ENCODE results near the gene EPYC. TPM values are rescaled to one million over a fixed set of nuclear protein-coding genes. Genes with fewer than 3 reads are reported as not detected.

Gene EPYC
- total RNA-seq, 1 experiment from 2014 or later = not detected

GRCh38 chr12:91023326-91024004 lies 18.7 kb upstream of the EPYC start:
- H3K36me3 Mint-ChIP-seq (ENCODE audit: insufficient read depth, unreplicated experiment) = peaks cover 5% of the 10 kb centered on the region
- H3K4me1 Mint-ChIP-seq (ENCODE audit: insufficient read depth, unreplicated experiment) = no peaks in the 10 kb centered on the region
- H3K27ac Mint-ChIP-seq (ENCODE audit: low read depth, unreplicated experiment) = no peak overlapping the region
- intact Hi-C loops (cut with micrococcal nuclease) = no loop called here
- peak; percentile 43 for DNase-seq (ENCODE audit: unreplicated experiment)
- H3K27me3 Mint-ChIP-seq (ENCODE audit: insufficient read depth, unreplicated experiment) = peaks cover 51% of the 10 kb centered on the region
- no peak for TF ChIP-seq CTCF (IDR thresholded peaks at IDR 0.05; ENCODE audit: unreplicated experiment)
- ChIA-PET POLR2A (interaction anchor here (1.2 kb wide), 1 partner anchor 164 kb away, joined by 3 read pairs; no protein-coding TSS in a partner anchor), CTCF (interaction anchor here (0.7 to 1.2 kb wide), 2 partner anchors 45 to 69 kb away, joined by 4 read pairs; no protein-coding TSS in a partner anchor)
- H3K4me3 Mint-ChIP-seq (ENCODE audit: unreplicated experiment) = no peak overlapping the region
- BruUV-seq (replicated peaks) = no TSS peak
- no peaks in the 10 kb centered on the region for H3K9me3 Mint-ChIP-seq (ENCODE audit: unreplicated experiment)

GRCh38 chr12:91021076-91021475 lies 16.3 kb upstream of the EPYC start:
- peaks cover 5% of the 10 kb centered on the region for H3K36me3 Mint-ChIP-seq (ENCODE audit: insufficient read depth, unreplicated experiment)
- POLR2A ChIA-PET = interaction anchor here (0.6 to 1.0 kb wide), 2 partner anchors 9 to 845 kb away, joined by 3 read pairs; no protein-coding TSS in a partner anchor
- CTCF ChIA-PET = no interaction called here
- TF ChIP-seq CTCF (IDR thresholded peaks at IDR 0.05; ENCODE audit: unreplicated experiment) = no peak
- no TSS peak for BruUV-seq (replicated peaks)
- no peaks in the 10 kb centered on the region for H3K4me1 Mint-ChIP-seq (ENCODE audit: insufficient read depth, unreplicated experiment)
- intact Hi-C loops (cut with micrococcal nuclease) = no loop called here
- no peak for DNase-seq (ENCODE audit: unreplicated experiment)
- H3K4me3 Mint-ChIP-seq (ENCODE audit: unreplicated experiment) = no peak overlapping the region
- no peak overlapping the region for H3K27ac Mint-ChIP-seq (ENCODE audit: low read depth, unreplicated experiment)
- no peaks in the 10 kb centered on the region for H3K9me3 Mint-ChIP-seq (ENCODE audit: unreplicated experiment)
- peaks cover 57% of the 10 kb centered on the region for H3K27me3 Mint-ChIP-seq (ENCODE audit: insufficient read depth, unreplicated experiment)

GRCh38 chr12:91019455-91019854 lies 14.7 kb upstream of the EPYC start:
- H3K36me3 Mint-ChIP-seq (ENCODE audit: insufficient read depth, unreplicated experiment) = peaks cover 5% of the 10 kb centered on the region
- no TSS peak for BruUV-seq (replicated peaks)
- H3K27me3 Mint-ChIP-seq (ENCODE audit: insufficient read depth, unreplicated experiment) = peaks cover 65% of the 10 kb centered on the region
- no peak overlapping the region for H3K27ac Mint-ChIP-seq (ENCODE audit: low read depth, unreplicated experiment)
- TF ChIP-seq CTCF (IDR thresholded peaks at IDR 0.05; ENCODE audit: unreplicated experiment) = no peak
- H3K4me3 Mint-ChIP-seq (ENCODE audit: unreplicated experiment) = no peak overlapping the region
- ChIA-PET CTCF (no interaction called here), POLR2A (no interaction called here)
- intact Hi-C loops (cut with micrococcal nuclease) = no loop called here
- H3K9me3 Mint-ChIP-seq (ENCODE audit: unreplicated experiment) = no peaks in the 10 kb centered on the region
- H3K4me1 Mint-ChIP-seq (ENCODE audit: insufficient read depth, unreplicated experiment) = no peaks in the 10 kb centered on the region
- no peak for DNase-seq (ENCODE audit: unreplicated experiment)

GRCh38 chr12:91017511-91018263 lies 12.9 kb upstream of the EPYC start:
- no TSS peak for BruUV-seq (replicated peaks)
- TF ChIP-seq CTCF (IDR thresholded peaks at IDR 0.05; ENCODE audit: unreplicated experiment) = no peak
- Mint-ChIP-seq H3K4me1 (ENCODE audit: insufficient read depth, unreplicated experiment) (no peaks in the 10 kb centered on the region), H3K9me3 (ENCODE audit: unreplicated experiment) (no peaks in the 10 kb centered on the region), H3K4me3 (ENCODE audit: unreplicated experiment) (no peak overlapping the region), H3K27ac (ENCODE audit: low read depth, unreplicated experiment) (no peak overlapping the region), H3K36me3 (ENCODE audit: insufficient read depth, unreplicated experiment) (no peaks in the 10 kb centered on the region), H3K27me3 (ENCODE audit: insufficient read depth, unreplicated experiment) (peaks cover 82% of the 10 kb centered on the region)
- intact Hi-C loops (cut with micrococcal nuclease) = no loop called here
- no peak for DNase-seq (ENCODE audit: unreplicated experiment)
- CTCF ChIA-PET = no interaction called here
- POLR2A ChIA-PET = no interaction called here
